OCI-LY1 (cell line): ENCODE data around the gene P2RY6.

Experiments used
- H2AFZ ChIP-seq: fragments of 200-600 bp; sonication (generic), shearing (Covaris generic); 2 replicates; pipeline ENCODE4 v1.6.0; 2014; ENCODE audit warnings: antibody characterized with exemption, mild to moderate bottlenecking, low read length
- H3F3A ChIP-seq: fragments of 200-600 bp; sonication (generic), shearing (Covaris generic); 2 replicates; pipeline ENCODE4 v1.6.0; 2014; ENCODE audit warnings: mild to moderate bottlenecking, antibody characterized with exemption, low read length, moderate library complexity; ENCODE audit not compliant: insufficient read depth
- H3K27ac ChIP-seq: fragments of 200-600 bp; sonication (generic); 2 replicates; pipeline ENCODE4 v1.5.1; 2014; ENCODE audit warnings: low read length, mixed run types, mild to moderate bottlenecking, low read depth; ENCODE audit not compliant: poor library complexity, severe bottlenecking
- H3K27me3 ChIP-seq: fragments of 200-600 bp; sonication (generic); 2 replicates; pipeline ENCODE4 v1.6.0; 2014; ENCODE audit warnings: antibody characterized with exemption, mild to moderate bottlenecking, low read length, moderate library complexity; ENCODE audit not compliant: insufficient read depth
- H3K36me3 ChIP-seq: fragments of 200-600 bp; sonication (generic); 2 replicates; pipeline ENCODE4 v1.6.1; 2014; ENCODE audit warnings: mild to moderate bottlenecking, antibody characterized with exemption, low read length, moderate library complexity, mixed read lengths; ENCODE audit not compliant: insufficient read depth
- H3K4me1 ChIP-seq: fragments of 200-600 bp; sonication (generic); 2 replicates; pipeline ENCODE4 v1.5.1; 2014; ENCODE audit warnings: mild to moderate bottlenecking, low read length, moderate library complexity; ENCODE audit not compliant: insufficient read depth, severe bottlenecking
- H3K4me2 ChIP-seq: fragments of 200-600 bp; sonication (generic), shearing (Covaris generic); 2 replicates; pipeline ENCODE4 v1.6.1; 2014; ENCODE audit warnings: low read length
- H3K4me3 ChIP-seq: fragments of 200-600 bp; sonication (generic); 2 replicates; pipeline ENCODE4 v1.5.1; 2014; ENCODE audit warnings: low read length, low read depth, mild to moderate bottlenecking, mixed read lengths; ENCODE audit not compliant: poor library complexity, severe bottlenecking
- H3K79me2 ChIP-seq: fragments of 200-600 bp; shearing (Covaris generic); 2 replicates; pipeline ENCODE4 v1.6.1; 2016; ENCODE audit warnings: mixed run types, low read length, mixed read lengths; ENCODE audit not compliant: insufficient read depth
- H3K9ac ChIP-seq: fragments of 200-600 bp; sonication (generic), shearing (Covaris generic); 2 replicates; pipeline ENCODE4 v1.6.1; 2014; ENCODE audit warnings: mild to moderate bottlenecking, low read length, mixed read lengths
- H3K9me2 ChIP-seq: fragments of 200-600 bp; sonication (generic), shearing (Covaris generic); 2 replicates; pipeline ENCODE4 v1.6.1; 2014; ENCODE audit warnings: low read depth, mild to moderate bottlenecking, low read length, mixed read lengths
- H3K9me3 ChIP-seq: fragments of 200-600 bp; shearing (Covaris generic); 2 replicates; pipeline ENCODE4 v1.6.1; 2014; ENCODE audit warnings: low read length, mixed read lengths
- H4K20me1 ChIP-seq: fragments of 200-600 bp; sonication (generic), shearing (Covaris generic); 2 replicates; pipeline ENCODE4 v1.6.0; 2016; ENCODE audit warnings: mild to moderate bottlenecking, low read length; ENCODE audit not compliant: insufficient read depth
- EZH2 ChIP-seq: fragments of 200-600 bp; sonication (generic), shearing (Covaris generic); IDR thresholded peaks from 2 replicates; pipeline ENCODE4 v1.8.0; 2017; ENCODE audit warnings: borderline replicate concordance, mixed run types, mild to moderate bottlenecking, antibody characterized with exemption, low read length, moderate library complexity, mixed read lengths
- TF ChIP-seq, protein P1 (sequence below): fragments of 200-600 bp; sonication (generic), shearing (Covaris generic); IDR thresholded peaks from 2 replicates; pipeline ENCODE4 v1.5.1; 2017; ENCODE audit warnings: mild to moderate bottlenecking, antibody characterized with exemption, low read length, moderate library complexity, mixed read lengths

The P2RY6 gene

GRCh38 chr11:73260127-73260457, 12.0 kb upstream of the P2RY6 start:
- TF ChIP-seq EZH2 = no peak
- TF ChIP-seq, protein P1, sequence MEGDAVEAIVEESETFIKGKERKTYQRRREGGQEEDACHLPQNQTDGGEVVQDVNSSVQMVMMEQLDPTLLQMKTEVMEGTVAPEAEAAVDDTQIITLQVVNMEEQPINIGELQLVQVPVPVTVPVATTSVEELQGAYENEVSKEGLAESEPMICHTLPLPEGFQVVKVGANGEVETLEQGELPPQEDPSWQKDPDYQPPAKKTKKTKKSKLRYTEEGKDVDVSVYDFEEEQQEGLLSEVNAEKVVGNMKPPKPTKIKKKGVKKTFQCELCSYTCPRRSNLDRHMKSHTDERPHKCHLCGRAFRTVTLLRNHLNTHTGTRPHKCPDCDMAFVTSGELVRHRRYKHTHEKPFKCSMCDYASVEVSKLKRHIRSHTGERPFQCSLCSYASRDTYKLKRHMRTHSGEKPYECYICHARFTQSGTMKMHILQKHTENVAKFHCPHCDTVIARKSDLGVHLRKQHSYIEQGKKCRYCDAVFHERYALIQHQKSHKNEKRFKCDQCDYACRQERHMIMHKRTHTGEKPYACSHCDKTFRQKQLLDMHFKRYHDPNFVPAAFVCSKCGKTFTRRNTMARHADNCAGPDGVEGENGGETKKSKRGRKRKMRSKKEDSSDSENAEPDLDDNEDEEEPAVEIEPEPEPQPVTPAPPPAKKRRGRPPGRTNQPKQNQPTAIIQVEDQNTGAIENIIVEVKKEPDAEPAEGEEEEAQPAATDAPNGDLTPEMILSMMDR = no peak
- H3K4me3 ChIP-seq = no peak overlapping the region
- no peak overlapping the region for H2AFZ ChIP-seq
- H3K27ac ChIP-seq = no peak overlapping the region
- no peaks in the 10 kb centered on the region for H3F3A ChIP-seq
- no peaks in the 10 kb centered on the region for H3K79me2 ChIP-seq
- H3K9me2 ChIP-seq = no peaks in the 10 kb centered on the region
- no peak overlapping the region for H3K9ac ChIP-seq
- no peaks in the 10 kb centered on the region for H4K20me1 ChIP-seq
- no peaks in the 10 kb centered on the region for H3K27me3 ChIP-seq
- no peaks in the 10 kb centered on the region for H3K4me1 ChIP-seq
- H3K9me3 ChIP-seq = no peaks in the 10 kb centered on the region
- no peak overlapping the region for H3K4me2 ChIP-seq
- H3K36me3 ChIP-seq = no peaks in the 10 kb centered on the region

GRCh38 chr11:73262851-73263495, 9.2 kb upstream of the P2RY6 start:
- Histone ChIP-seq H3K27me3 (no peaks in the 10 kb centered on the region), H3K9me2 (no peaks in the 10 kb centered on the region), H3K4me2 (no peak overlapping the region), H4K20me1 (no peaks in the 10 kb centered on the region), H3K9me3 (no peaks in the 10 kb centered on the region), H3K4me3 (no peak overlapping the region), H3K36me3 (no peaks in the 10 kb centered on the region), H3K79me2 (no peaks in the 10 kb centered on the region), H3K4me1 (no peaks in the 10 kb centered on the region), H2AFZ (no peak overlapping the region), H3F3A (no peaks in the 10 kb centered on the region), H3K27ac (no peak overlapping the region), H3K9ac (no peak overlapping the region)
- TF ChIP-seq, protein P1 = no peak
- TF ChIP-seq EZH2 = no peak

DNA sequence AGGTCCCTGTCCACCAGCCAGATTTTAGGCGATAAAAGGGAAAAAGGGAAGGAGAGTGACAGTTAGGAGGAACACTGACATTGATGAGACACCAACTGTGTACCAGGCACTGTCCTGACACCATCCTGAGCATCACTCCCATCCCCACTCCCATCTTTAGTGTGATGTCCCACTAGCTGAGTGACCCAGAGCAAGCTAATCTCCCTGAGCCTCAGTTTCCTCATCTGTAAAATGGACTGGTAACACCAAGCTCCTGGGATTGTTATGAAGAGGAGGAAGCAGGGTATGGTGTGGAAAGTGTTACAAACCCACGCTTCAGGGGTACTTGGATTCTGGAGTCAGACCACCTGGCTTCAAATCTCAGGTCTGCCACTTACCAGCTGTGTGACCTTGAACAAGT, 8.5 kb upstream of the P2RY6 start:
- H3F3A ChIP-seq = no peaks in the 10 kb centered on the region
- TF ChIP-seq, protein P1 = no peak
- no peak for TF ChIP-seq EZH2
- no peak overlapping the region for H2AFZ ChIP-seq
- H3K9me3 ChIP-seq = no peaks in the 10 kb centered on the region
- H3K27ac ChIP-seq = no peak overlapping the region
- H3K9ac ChIP-seq = no peak overlapping the region
- H3K79me2 ChIP-seq = no peaks in the 10 kb centered on the region
- no peaks in the 10 kb centered on the region for H3K27me3 ChIP-seq
- no peaks in the 10 kb centered on the region for H3K4me1 ChIP-seq
- H3K4me3 ChIP-seq = no peak overlapping the region
- H3K36me3 ChIP-seq = no peaks in the 10 kb centered on the region
- no peaks in the 10 kb centered on the region for H4K20me1 ChIP-seq
- no peak overlapping the region for H3K4me2 ChIP-seq
- H3K9me2 ChIP-seq = no peaks in the 10 kb centered on the region
